ENCODE results near the gene ADTRP.

Gene ADTRP

GRCh38 chr6:11778648-11779328 is at the start of gene ADTRP:
Gene ADTRP, minus strand, starts transcription at chr6:11778803. Its CDS starts 44 bp downstream, at chr6:11778759.
- DNase-seq (ENCODE audit: low read depth), result no peak
- TF ChIP-seq CTCF (IDR thresholded peaks at IDR 0.05; ENCODE audit: control insufficient read depth, extremely low read depth, insufficient read depth), result no peak
- H3K4me3 ChIP-seq (ENCODE audit: low read depth, low read length), result no peak within 1 kb of the TSS

- no peak overlapping the region for H3K4me3 ChIP-seq (ENCODE audit: low read depth, low read length)
- TF ChIP-seq CTCF (IDR thresholded peaks at IDR 0.05; ENCODE audit: control insufficient read depth, extremely low read depth, insufficient read depth), result no peak
- no peak for DNase-seq (ENCODE audit: low read depth)
Measured at GRCh38 chr6:11826779-11827178, 48.2 kb upstream of the ADTRP start.

- no peak for DNase-seq (ENCODE audit: low read depth)
- TF ChIP-seq CTCF (IDR thresholded peaks at IDR 0.05; ENCODE audit: control insufficient read depth, extremely low read depth, insufficient read depth), result no peak
Measured at GRCh38 chr6:11824986-11825385, 46.4 kb upstream of the ADTRP start.

GRCh38 chr6:11822346-11822745 is 43.7 kb upstream of the ADTRP start:
- no peak for DNase-seq (ENCODE audit: low read depth)
- H3K4me3 ChIP-seq (ENCODE audit: low read depth, low read length), result no peak overlapping the region
- TF ChIP-seq CTCF (IDR thresholded peaks at IDR 0.05; ENCODE audit: control insufficient read depth, extremely low read depth, insufficient read depth), result peak; percentile 33; the same call in 1 of the 2 replicates

More at GRCh38 chr6:11824986-11825385, 46.4 kb upstream of the ADTRP start:
- no peak overlapping the region for H3K4me3 ChIP-seq (ENCODE audit: low read depth, low read length)

- no peak for TF ChIP-seq CTCF (IDR thresholded peaks at IDR 0.05; ENCODE audit: control insufficient read depth, extremely low read depth, insufficient read depth)
- DNase-seq (ENCODE audit: low read depth), result no peak
- H3K4me3 ChIP-seq (ENCODE audit: low read depth, low read length), result no peak overlapping the region
Measured at GRCh38 chr6:11821781-11822180, 43.2 kb upstream of the ADTRP start.

- H3K4me3 ChIP-seq (ENCODE audit: low read depth, low read length), result no peak overlapping the region
- DNase-seq (ENCODE audit: low read depth), result no peak
- no peak for TF ChIP-seq CTCF (IDR thresholded peaks at IDR 0.05; ENCODE audit: control insufficient read depth, extremely low read depth, insufficient read depth)
Measured at GRCh38 chr6:11820821-11821220, 42.2 kb upstream of the ADTRP start.

GRCh38 chr6:11819486-11819885 is 40.9 kb upstream of the ADTRP start:
- H3K4me3 ChIP-seq (ENCODE audit: low read depth, low read length), result no peak overlapping the region
- no peak for DNase-seq (ENCODE audit: low read depth)
- TF ChIP-seq CTCF (IDR thresholded peaks at IDR 0.05; ENCODE audit: control insufficient read depth, extremely low read depth, insufficient read depth), result no peak
